RWPE1 (cell line): Measurements from ENCODE around the gene EXOSC5.
A peak's percentile ranks its signal among the peaks of the same experiment; 100 is the strongest.

ENCODE experiments used
- CTCF ChIA-PET: fragments of 350-600 bp; sonication (Branson Sonifier 250); formaldehyde crosslinking; extraction: SDS; loops from one replicate; lab custom pipeline; 2021; lab: Yijun Ruan, JAX
- POLR2A ChIA-PET: fragments of 400-600 bp; formaldehyde crosslinking; extraction: SDS; loops from one replicate; lab custom pipeline; 2020; ENCODE audit warnings: antibody characterized with exemption; ENCODE audit not compliant: low non-redundant PET; lab: Yijun Ruan, JAX
- DNase-seq: peaks from one replicate; pipeline ENCODE4 v3.0.0; 2012; ENCODE audit warnings: low spot score
- H3K27ac ChIP-seq: fragments of 450-650 bp; 2 replicates; pipeline ENCODE4 v1.5.1; 2017
- CTCF ChIP-seq: fragments of 450-650 bp; conservative IDR thresholded peaks from 2 replicates; pipeline ENCODE4 v1.5.1; 2017; ENCODE audit warnings: low read depth, mild to moderate bottlenecking

EXOSC5 gene

GRCh38 chr19:41422456-41422855 lies 25.3 kb upstream of the EXOSC5 start:
- no peak overlapping the region; the same call in 1 of the 2 replicates for H3K27ac ChIP-seq
- ChIA-PET CTCF (interaction anchor here (0.6 kb wide), 1 partner anchor 460 kb away, joined by 4 read pairs; no protein-coding TSS in a partner anchor), POLR2A (no interaction called here)
- no peak for DNase-seq
- TF ChIP-seq CTCF = no peak

DNA sequence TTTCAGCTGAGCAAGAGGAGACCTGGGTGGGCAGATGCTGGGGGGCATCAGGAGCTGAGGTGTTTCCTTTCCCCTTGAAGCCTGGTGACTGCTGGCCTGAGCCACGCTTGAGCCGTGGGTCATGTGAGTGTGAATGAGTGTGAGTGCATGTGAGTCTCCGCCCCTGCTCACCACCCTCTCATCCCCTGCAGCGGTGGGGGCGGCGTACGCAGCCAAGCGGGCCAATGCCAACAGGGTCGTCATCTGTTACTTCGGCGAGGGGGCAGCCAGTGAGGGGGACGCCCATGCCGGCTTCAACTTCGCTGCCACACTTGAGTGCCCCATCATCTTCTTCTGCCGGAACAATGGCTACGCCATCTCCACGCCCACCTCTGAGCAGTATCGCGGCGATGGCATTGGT lies 24.8 kb upstream of the EXOSC5 start:
- no peak for TF ChIP-seq CTCF
- POLR2A ChIA-PET = no interaction called here
- H3K27ac ChIP-seq = no peak overlapping the region
- DNase-seq = no peak
- CTCF ChIA-PET = no interaction called here

GRCh38 chr19:41421314-41421713 lies 24.2 kb upstream of the EXOSC5 start:
- H3K27ac ChIP-seq = no peak overlapping the region
- no peak for DNase-seq
- no peak for TF ChIP-seq CTCF
- CTCF ChIA-PET = interaction anchor here (0.9 kb wide), 1 partner anchor 15 kb away, joined by 3 read pairs; no protein-coding TSS in a partner anchor
- POLR2A ChIA-PET = no interaction called here

DNA sequence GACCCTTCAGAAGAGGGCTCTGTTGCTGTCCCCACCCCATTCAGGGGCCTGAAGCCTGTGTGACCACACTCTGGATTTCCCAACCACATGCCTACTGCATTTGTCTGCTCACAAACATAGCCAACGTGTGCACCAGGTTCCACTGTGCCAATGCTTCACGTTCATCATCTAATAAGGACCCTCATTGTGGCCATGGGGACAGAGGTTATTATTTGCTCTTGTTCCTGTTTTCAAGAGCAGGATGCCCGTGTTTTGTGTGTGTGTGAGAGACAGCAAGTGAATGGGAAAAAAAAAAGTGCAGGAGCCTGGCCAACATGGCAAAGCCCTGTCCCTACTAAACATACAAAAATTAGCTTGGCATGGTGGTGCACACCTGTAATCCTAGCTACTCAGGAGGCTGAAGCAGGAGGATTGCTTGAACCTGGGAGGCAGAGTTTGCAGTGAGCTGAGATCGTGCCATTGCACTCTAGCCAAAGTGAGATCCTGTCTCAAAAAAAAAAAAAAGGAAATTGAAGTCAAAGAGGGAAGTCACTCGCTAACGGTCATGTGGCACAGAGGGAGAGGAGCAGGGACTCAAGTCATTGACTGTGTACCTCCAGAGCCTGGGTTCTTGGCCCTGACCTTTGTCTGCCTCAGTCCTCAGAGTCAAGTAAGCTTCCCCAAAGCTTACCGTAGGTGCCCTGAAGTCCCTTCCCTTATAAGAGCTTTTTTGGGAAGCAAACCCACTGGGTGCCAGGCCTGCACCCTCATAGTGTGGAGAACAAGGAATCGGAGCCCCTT lies 23.1 kb upstream of the EXOSC5 start:
- ChIA-PET CTCF (interaction anchor here (0.6 to 0.9 kb wide), 2 partner anchors 16 to 84 kb away, joined by 3 read pairs; no protein-coding TSS in a partner anchor), POLR2A (no interaction called here)
- no peak for DNase-seq
- no peak overlapping the region for H3K27ac ChIP-seq
- no peak for TF ChIP-seq CTCF

DNA sequence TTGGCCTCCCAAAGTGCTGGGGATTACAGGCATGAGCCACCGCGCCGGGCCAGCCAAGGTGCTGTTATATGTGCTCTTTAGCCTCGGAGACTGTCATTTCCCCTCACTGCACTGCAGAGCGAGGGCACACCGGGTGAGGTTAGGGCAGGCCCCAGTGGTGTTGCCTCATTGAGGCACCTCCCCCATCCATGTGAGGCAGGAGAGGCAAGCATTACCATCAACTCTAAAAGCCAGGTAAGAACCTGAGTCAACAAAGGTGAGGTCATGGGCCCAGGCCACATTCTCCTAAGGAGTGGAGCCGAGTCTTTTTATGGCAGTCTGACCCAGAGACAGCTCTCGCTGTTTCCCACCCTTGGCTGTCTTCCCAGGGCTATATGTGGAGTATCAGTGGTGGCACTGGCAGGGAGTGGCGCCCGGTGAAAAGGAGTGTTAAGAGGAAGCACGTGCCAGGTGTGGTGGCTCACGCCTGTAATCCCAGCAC lies 19.1 kb upstream of the EXOSC5 start:
- ChIA-PET POLR2A (no interaction called here), CTCF (interaction anchor here (0.6 to 0.7 kb wide), 2 partner anchors 15 to 456 kb away, joined by 3 read pairs; no protein-coding TSS in a partner anchor)
- DNase-seq = peak; percentile 32
- H3K27ac ChIP-seq = 0 out of 2 replicates have a peak overlapping the region, but pooled peaks have one; percentile 5
- TF ChIP-seq CTCF = no peak

- POLR2A ChIA-PET = no interaction called here
- no peak for DNase-seq
- no peak overlapping the region for H3K27ac ChIP-seq
- no peak for TF ChIP-seq CTCF
- CTCF ChIA-PET = no interaction called here
Observed at GRCh38 chr19:41415154-41415571, 18.0 kb upstream of the EXOSC5 start.
